CD4-positive, alpha-beta memory T cell (primary cell): ENCODE data around the gene TGFB1. TPM values are rescaled to one million over a fixed set of nuclear protein-coding genes. Genes with fewer than 3 reads are reported as not detected.

Source experiments
- CTCF ChIA-PET: fragments of 350-600 bp; sonication (Branson Sonifier 250); formaldehyde crosslinking; loops from one replicate; lab custom pipeline; 2021; ENCODE audit warnings: inconsistent platforms; ENCODE audit not compliant: partially characterized antibody; lab: Charles Lee
- POLR2A ChIA-PET: fragments of 350-600 bp; sonication (Branson Sonifier 250); formaldehyde crosslinking; loops from one replicate; lab custom pipeline; 2021; ENCODE audit not compliant: partially characterized antibody; lab: Charles Lee
- DNase-seq, 5 donors: peaks; one replicate each; pipeline versions ENCODE4 v3.0.0 to v3.0.0-alpha.2; 2020 to 2022; ENCODE audit warnings: mixed read lengths in 1 of 5
- H3K27ac ChIP-seq: one replicate; pipeline ENCODE4 v1.7.0; 2013; ENCODE audit warnings: low read depth, low read length
- H3K27me3 ChIP-seq: 2 replicates; pipeline ENCODE4 v1.7.0; 2013; ENCODE audit warnings: mild to moderate bottlenecking, low read length, moderate library complexity; ENCODE audit not compliant: insufficient read depth
- H3K36me3 ChIP-seq: 2 replicates; pipeline ENCODE4 v1.7.0; 2013; ENCODE audit warnings: mild to moderate bottlenecking, low read length, moderate library complexity; ENCODE audit not compliant: insufficient read depth
- H3K4me1 ChIP-seq: 2 replicates; pipeline ENCODE4 v1.7.0; 2013; ENCODE audit warnings: mild to moderate bottlenecking, low read length, moderate library complexity; ENCODE audit not compliant: insufficient read depth
- H3K4me3 ChIP-seq, 2 donors: one replicate each; pipeline ENCODE4 v1.7.0; 2013; ENCODE audit warnings: low read length in 2 of 2, mild to moderate bottlenecking in 1 of 2
- H3K9me3 ChIP-seq, 2 donors: one replicate each; pipeline ENCODE4 v1.7.0; 2013; ENCODE audit warnings: low read length in 2 of 2, control low read depth in 1 of 2; ENCODE audit not compliant: control insufficient read depth in 1 of 2
- H3K27ac Mint-ChIP-seq, 7 donors: one replicate each; pipeline ENCODE4 v1.8.0; 2020 to 2021; ENCODE audit warnings: mixed read lengths in 7 of 7, mild to moderate bottlenecking in 6 of 7, inconsistent platforms in 3 of 7, moderate library complexity in 3 of 7
- H3K27me3 Mint-ChIP-seq, 2 donors: one replicate each; pipeline ENCODE4 v1.8.0; 2020 to 2021; ENCODE audit warnings: mixed read lengths in 2 of 2
- H3K36me3 Mint-ChIP-seq, 2 donors: one replicate each; pipeline ENCODE4 v1.8.0; 2020 to 2021; ENCODE audit warnings: mixed read lengths in 2 of 2, inconsistent platforms in 1 of 2, mild to moderate bottlenecking in 1 of 2
- H3K4me1 Mint-ChIP-seq, 4 donors: one replicate each; pipeline ENCODE4 v1.8.0; 2020 to 2021; ENCODE audit warnings: mixed read lengths in 4 of 4, mild to moderate bottlenecking in 1 of 4
- H3K4me3 Mint-ChIP-seq, 8 donors: one replicate each; pipeline ENCODE4 v1.8.0; 2020 to 2021; ENCODE audit warnings: mixed read lengths in 8 of 8, mild to moderate bottlenecking in 7 of 8, moderate library complexity in 6 of 8, inconsistent platforms in 3 of 8
- H3K9me3 Mint-ChIP-seq, 8 donors: one replicate each; pipeline ENCODE4 v1.8.0; 2020 to 2021; ENCODE audit warnings: mixed read lengths in 8 of 8, mild to moderate bottlenecking in 5 of 8, inconsistent platforms in 3 of 8, moderate library complexity in 1 of 8
- intact Hi-C: fragments of 100-400 bp; cut with micrococcal nuclease; formaldehyde crosslinking; loops from one replicate; pipeline ENCODE4 v1.15.1; 2023
- polyA plus RNA-seq, 2 donors: library from polyadenylated mRNA; unstranded; fragments of 300-500 nt; fragmentation: Illumina TruSeq; gene quantifications; one replicate each; pipeline ENCODE4 v1.2.3, GENCODE V29; 2021
- total RNA-seq, 2 experiments: library from RNA; stranded (reverse); gene quantifications; one replicate each; pipeline ENCODE4 v1.2.3, GENCODE V29; 2021

Gene TGFB1
- total and polyA plus RNA-seq, 4 experiments from 2014 or later, result 28.1 to 143 (median 110) TPM

DNA sequence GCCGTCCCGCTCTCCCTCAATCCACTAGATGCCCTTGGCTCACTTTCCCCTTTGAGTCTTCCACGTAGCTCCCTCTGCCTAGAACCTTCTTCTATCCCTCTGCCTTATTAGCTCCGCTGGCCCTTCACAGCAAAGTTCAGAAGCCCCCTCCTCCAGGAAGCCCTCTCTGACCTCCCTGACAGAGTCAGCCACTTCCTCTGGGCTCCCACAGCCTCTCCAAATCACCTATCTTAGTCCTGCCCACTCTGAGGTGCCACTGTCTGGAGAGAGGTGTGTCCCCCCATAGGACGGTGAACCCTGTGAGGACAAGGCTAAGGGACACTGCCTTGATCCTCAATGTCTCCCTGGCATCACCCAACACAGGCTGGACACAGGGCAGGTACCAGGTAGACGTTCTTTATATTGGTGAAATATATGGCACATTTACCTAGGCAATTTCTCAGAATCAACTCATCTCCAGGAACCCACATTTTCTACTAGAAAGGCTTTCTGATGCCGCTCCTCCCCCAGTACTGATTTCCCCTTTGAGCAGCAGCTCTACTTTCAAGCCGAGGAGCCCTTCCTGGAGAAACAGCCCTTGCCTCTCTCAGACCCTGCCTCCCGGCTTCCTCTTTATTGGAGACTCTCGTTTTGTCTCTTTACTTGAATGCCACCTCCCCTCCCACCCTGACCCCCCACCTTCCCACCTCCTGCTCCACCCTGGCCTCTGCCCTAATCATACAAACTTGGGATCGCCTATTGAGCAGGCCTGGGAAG, 3.4 kb upstream of the TGFB1 start:
- POLR2A ChIA-PET, result interaction anchor here (0.5 to 13.8 kb wide), 10 partner anchors 6 to 192 kb away, joined by 3 to 273 read pairs (median 4); partner anchors contain the start of genes B9D2, CCDC97 and HNRNPUL1

DNA sequence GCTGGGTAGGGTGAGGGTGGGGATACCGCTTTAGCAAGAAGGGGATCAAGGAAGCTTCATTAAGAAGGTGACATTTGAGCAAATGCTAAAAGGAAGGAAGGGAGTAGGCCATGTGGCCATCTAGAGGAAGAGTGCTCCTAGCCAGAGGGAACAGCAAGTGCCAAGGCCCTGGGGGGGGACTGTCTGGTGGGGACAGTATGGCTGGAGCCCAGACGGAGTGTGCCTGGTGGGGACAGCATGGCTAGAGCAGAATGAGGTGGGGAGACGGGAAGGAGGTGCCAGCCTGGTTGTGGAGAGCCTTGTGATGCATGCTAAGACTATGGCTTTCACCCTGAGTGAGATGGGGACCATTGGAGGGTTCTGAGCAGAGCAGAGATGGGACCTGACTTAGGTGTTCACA, 2.1 kb upstream of the TGFB1 start:
- H3K9me3 Mint-ChIP-seq, result peaks cover 0 to 6% (median 0%) of the 10 kb centered on the region in 8 donors
- Histone ChIP-seq H3K4me3 (no peak overlapping the region), H3K27ac (peak overlapping the region; percentile 40), H3K9me3 (no peaks in the 10 kb centered on the region), H3K27me3 (no peaks in the 10 kb centered on the region), H3K36me3 (no peaks in the 10 kb centered on the region), H3K4me1 (peaks cover 50% of the 10 kb centered on the region)
- H3K36me3 Mint-ChIP-seq, result peaks cover 0 to 28% of the 10 kb centered on the region in 2 donors
- H3K27me3 Mint-ChIP-seq, result no peaks in the 10 kb centered on the region
- peak overlapping the region in 7 of 8 donors; percentile 51 to 79 (median 64) for H3K4me3 Mint-ChIP-seq
- peaks cover 37 to 66% (median 50%) of the 10 kb centered on the region in 4 donors for H3K4me1 Mint-ChIP-seq
- peak overlapping the region; percentile 68 to 95 (median 91) for H3K27ac Mint-ChIP-seq
- DNase-seq, result no peak
- ChIA-PET POLR2A (interaction anchor here (0.9 to 13.8 kb wide), 6 partner anchors 8 to 193 kb away, joined by 3 to 273 read pairs (median 160); partner anchors contain the start of genes B9D2, CCDC97 and HNRNPUL1), CTCF (interaction anchor here (1.0 to 3.4 kb wide), 14 partner anchors 8 to 151 kb away, joined by 3 to 30 read pairs (median 4); partner anchors contain the start of gene B9D2)
- intact Hi-C loops, result loop anchor here (2.0 kb wide), 1 partner anchor 85 kb away; no protein-coding TSS in a partner anchor

More for the DNA sequence above, 3.4 kb upstream of the TGFB1 start:
- Histone ChIP-seq H3K4me1 (peaks cover 50% of the 10 kb centered on the region), H3K27me3 (no peaks in the 10 kb centered on the region), H3K27ac (peak overlapping the region; percentile 50), H3K4me3 (no peak overlapping the region), H3K9me3 (no peaks in the 10 kb centered on the region), H3K36me3 (no peaks in the 10 kb centered on the region)
- DNase-seq, result peak in 2 of 5 donors; percentile 32 to 46
- peak overlapping the region; percentile 86 to 95 (median 93) for H3K27ac Mint-ChIP-seq
- H3K36me3 Mint-ChIP-seq, result peaks cover 0 to 18% of the 10 kb centered on the region in 2 donors
- CTCF ChIA-PET, result interaction anchor here (0.8 to 3.4 kb wide), 9 partner anchors 16 to 505 kb away, joined by 3 to 19 read pairs (median 4); no protein-coding TSS in a partner anchor
- peaks cover 35 to 66% (median 46%) of the 10 kb centered on the region in 4 donors for H3K4me1 Mint-ChIP-seq
- no peaks in the 10 kb centered on the region for H3K27me3 Mint-ChIP-seq
- peaks cover 0 to 2% (median 0%) of the 10 kb centered on the region in 8 donors for H3K9me3 Mint-ChIP-seq
- H3K4me3 Mint-ChIP-seq, result peak overlapping the region; percentile 20 to 87 (median 78)
- intact Hi-C loops, result no loop called here

GRCh38 chr19:41355035-41355434, 1.3 kb upstream of the TGFB1 start:
- CTCF ChIA-PET, result interaction anchor here (0.6 to 3.4 kb wide), 11 partner anchors 9 to 151 kb away, joined by 3 to 30 read pairs (median 5); partner anchors contain the start of gene B9D2
- H3K27me3 ChIP-seq, result no peaks in the 10 kb centered on the region
- intact Hi-C loops, result loop anchor here (2.0 kb wide), 1 partner anchor 86 kb away; no protein-coding TSS in a partner anchor
- H3K4me3 ChIP-seq, result no peak overlapping the region
- POLR2A ChIA-PET, result interaction anchor here (0.9 to 13.8 kb wide), 6 partner anchors 8 to 91 kb away, joined by 3 to 273 read pairs (median 160); partner anchors contain the start of genes B9D2, CCDC97 and HNRNPUL1
- Mint-ChIP-seq H3K27ac (peak overlapping the region; percentile 68 to 94 (median 89)), H3K27me3 (no peaks in the 10 kb centered on the region), H3K4me1 (peaks cover 39 to 69% (median 53%) of the 10 kb centered on the region in 4 donors), H3K9me3 (peaks cover 0 to 6% (median 0%) of the 10 kb centered on the region in 8 donors), H3K36me3 (peaks cover 0 to 30% of the 10 kb centered on the region in 2 donors), H3K4me3 (peak overlapping the region in 7 of 8 donors; percentile 39 to 79 (median 64))
- peak overlapping the region; percentile 40 for H3K27ac ChIP-seq
- H3K36me3 ChIP-seq, result no peaks in the 10 kb centered on the region
- H3K9me3 ChIP-seq, result no peaks in the 10 kb centered on the region
- peaks cover 58% of the 10 kb centered on the region for H3K4me1 ChIP-seq
- no peak for DNase-seq

- Mint-ChIP-seq H3K36me3 (peaks cover 0 to 36% of the 10 kb centered on the region in 2 donors), H3K4me3 (peak overlapping the region; percentile 68 to 90 (median 81)), H3K4me1 (peaks cover 44 to 69% (median 56%) of the 10 kb centered on the region in 4 donors), H3K27ac (peak overlapping the region; percentile 89 to 99 (median 96)), H3K9me3 (peaks cover 0 to 6% (median 0%) of the 10 kb centered on the region in 8 donors), H3K27me3 (no peaks in the 10 kb centered on the region)
- POLR2A ChIA-PET, result interaction anchor here (0.9 to 13.8 kb wide), 6 partner anchors 8 to 90 kb away, joined by 3 to 273 read pairs (median 160); partner anchors contain the start of genes B9D2, CCDC97 and HNRNPUL1
- peaks cover 64% of the 10 kb centered on the region for H3K4me1 ChIP-seq
- no peaks in the 10 kb centered on the region for H3K36me3 ChIP-seq
- CTCF ChIA-PET, result interaction anchor here (0.6 to 3.4 kb wide), 11 partner anchors 8 to 150 kb away, joined by 3 to 30 read pairs (median 5); partner anchors contain the start of gene B9D2
- peak overlapping the region; percentile 91 for H3K27ac ChIP-seq
- no peaks in the 10 kb centered on the region for H3K9me3 ChIP-seq
- no peak overlapping the region for H3K4me3 ChIP-seq
- peak in 1 of 5 donors; percentile 51 for DNase-seq
- no peaks in the 10 kb centered on the region for H3K27me3 ChIP-seq
- intact Hi-C loops, result loop anchor here (1.0 to 5.0 kb wide), 4 partner anchors 9 to 198 kb away; no protein-coding TSS in a partner anchor
Measured at GRCh38 chr19:41354343-41354953, 726 bp upstream of the TGFB1 start.

- Mint-ChIP-seq H3K36me3 (peaks cover 10 to 46% of the 10 kb centered on the region in 2 donors), H3K4me1 (peaks cover 48 to 71% (median 60%) of the 10 kb centered on the region in 4 donors)
- H3K4me3 ChIP-seq, result peak overlapping the region; percentile 68 to 88
Measured at GRCh38 chr19:41352609-41353465, 885 bp downstream of the TGFB1 start.

More at GRCh38 chr19:41352609-41353465, 885 bp downstream of the TGFB1 start:
- Mint-ChIP-seq H3K27me3 (no peaks in the 10 kb centered on the region), H3K9me3 (peaks cover 0 to 6% (median 0%) of the 10 kb centered on the region in 8 donors), H3K27ac (peak overlapping the region; percentile 89 to 99 (median 99)), H3K4me3 (peak overlapping the region; percentile 84 to 100 (median 99))
- peaks cover 67% of the 10 kb centered on the region for H3K4me1 ChIP-seq
- ChIA-PET POLR2A (interaction anchor here (0.7 to 13.8 kb wide), 30 partner anchors 8 to 747 kb away, joined by 3 to 273 read pairs (median 6); partner anchors contain the start of genes ACTMAP, B9D2, CCDC97 and DMAC2), CTCF (interaction anchor here (0.6 to 3.1 kb wide), 16 partner anchors 12 to 150 kb away, joined by 3 to 48 read pairs (median 6); partner anchors contain the start of genes B9D2 and CCDC97)
- H3K27ac ChIP-seq, result peak overlapping the region; percentile 91
- intact Hi-C loops, result loop anchor here (1.0 to 5.0 kb wide), 4 partner anchors 13 to 199 kb away; partner anchors contain the start of genes BCKDHA, CCDC97 and EXOSC5
- peak; percentile 74 to 82 (median 75) for DNase-seq
- H3K27me3 ChIP-seq, result no peaks in the 10 kb centered on the region
- peaks cover 3% of the 10 kb centered on the region for H3K36me3 ChIP-seq
- no peaks in the 10 kb centered on the region for H3K9me3 ChIP-seq
